HCT116 (cell line): Measurements from ENCODE around the gene ACP7. TPM values are rescaled to one million over a fixed set of nuclear protein-coding genes. Genes with fewer than 3 reads are reported as not detected.

Experiments used
- ATAC-seq: fragments of 200-7000 bp; cut with Tn5 transposase; 2 replicates; pipeline ENCODE4 v1.9.1; 2020; ENCODE audit warnings: mild to moderate bottlenecking, moderate library complexity
- BruUV-seq: library from RNA; stranded (reverse); fragments of 400-500 nt; replicated peaks from 2 replicates; lab custom pipeline; 2021; lab: Mats Ljungman, UMichigan
- CTCF ChIA-PET: fragments of 300-600 bp; sonication (Branson Sonifier 250); formaldehyde crosslinking; loops from one replicate; lab custom pipeline; 2021; ENCODE audit warnings: antibody characterized with exemption; lab: Charles Lee
- POLR2A ChIA-PET: fragments of 300-600, 350-600 bp; sonication (Branson Sonifier 250); formaldehyde crosslinking; loops from one replicate; lab custom pipeline; 2021; ENCODE audit warnings: antibody characterized with exemption; lab: Charles Lee
- RAD21 ChIA-PET, 2 experiments: fragments of 300-600 bp; sonication (Branson Sonifier 250); formaldehyde crosslinking; loops; one replicate each; lab custom pipeline; 2023; ENCODE audit warnings: low total read pairs in 2 of 2; ENCODE audit not compliant: uncharacterized antibody in 2 of 2, unreplicated experiment in 2 of 2, low non-redundant PET in 1 of 2; lab: Charles Lee
- DNase-seq: peaks from one replicate; pipeline ENCODE4 v3.0.0-alpha.2; 2010; ENCODE audit warnings: low read depth, low spot score
- H2AFZ ChIP-seq: fragments of 200-600 bp; shearing (Covaris generic), sonication (generic); 2 replicates; pipeline ENCODE4 v1.6.1; 2017; ENCODE audit warnings: low read depth, mixed run types, mixed read lengths, antibody characterized with exemption, low read length; ENCODE audit not compliant: poor library complexity, severe bottlenecking
- H3K27ac ChIP-seq: 2 replicates; pipeline ENCODE4 v1.5.1; 2012; ENCODE audit warnings: low read depth, low read length
- H3K27me3 ChIP-seq: fragments of 200-600 bp; sonication (generic); 2 replicates; pipeline ENCODE4 v1.6.1; 2016; ENCODE audit warnings: mixed run types, low read length, mixed read lengths; ENCODE audit not compliant: insufficient read depth
- H3K36me3 ChIP-seq, 2 experiments: fragments of 200-500 bp in 1 of 2; fragments of 200-600 bp in 1 of 2; sonication (Bioruptor generic) in 1 of 2; sonication (generic) in 1 of 2; 2 replicates each; pipeline versions ENCODE4 v1.5.1 to v1.6.1; 2014 to 2016; ENCODE audit warnings: low read length in 2 of 2, inconsistent platforms in 1 of 2, mixed read lengths in 1 of 2, mixed run types in 1 of 2; ENCODE audit not compliant: insufficient read depth in 2 of 2, control insufficient read depth in 1 of 2
- H3K4me1 ChIP-seq, 2 experiments: fragments of 200-600 bp in 1 of 2; sonication (generic) in 1 of 2; 2 replicates each; pipeline versions ENCODE4 v1.5.1 to v1.6.1; 2012 to 2017; ENCODE audit warnings: low read length in 2 of 2, inconsistent platforms in 1 of 2, mild to moderate bottlenecking in 1 of 2, mixed read lengths in 1 of 2, mixed run types in 1 of 2, moderate library complexity in 1 of 2; ENCODE audit not compliant: insufficient read depth in 2 of 2, control insufficient read depth in 1 of 2
- H3K4me2 ChIP-seq: fragments of 200-600 bp; sonication (generic); 2 replicates; pipeline ENCODE4 v1.6.1; 2017; ENCODE audit warnings: mixed run types, low read length, mixed read lengths
- H3K4me3 ChIP-seq, 2 experiments: fragments of 200-600 bp in 1 of 2; sonication (generic) in 1 of 2; replicated peaks in 1 of 2; 2 replicates each; pipeline ENCODE4 v1.5.1; 2011 to 2016; ENCODE audit warnings: low read length in 2 of 2, control low read depth in 1 of 2, low read depth in 1 of 2, mild to moderate bottlenecking in 1 of 2, mixed read lengths in 1 of 2, mixed run types in 1 of 2
- H3K79me2 ChIP-seq: fragments of 200-600 bp; sonication (generic); 2 replicates; pipeline ENCODE4 v1.6.1; 2017; ENCODE audit warnings: mild to moderate bottlenecking, mixed run types, low read length, moderate library complexity, mixed read lengths; ENCODE audit not compliant: insufficient read depth
- H3K9ac ChIP-seq: fragments of 200-600 bp; sonication (generic); 2 replicates; pipeline ENCODE4 v1.6.1; 2016; ENCODE audit warnings: low read length, mixed read lengths
- H3K9me2 ChIP-seq: fragments of 200-600 bp; sonication (generic), shearing (Covaris generic); 2 replicates; pipeline ENCODE4 v1.6.1; 2017; ENCODE audit warnings: mixed run types, mild to moderate bottlenecking, moderate library complexity; ENCODE audit not compliant: insufficient read depth
- H3K9me3 ChIP-seq, 2 experiments: fragments of 200-500 bp in 1 of 2; fragments of 200-600 bp in 1 of 2; sonication (Bioruptor generic) in 1 of 2; sonication (generic) in 1 of 2; 2 replicates each; pipeline ENCODE4 v1.6.1; 2014 to 2017; ENCODE audit warnings: low read length in 2 of 2, mixed read lengths in 2 of 2, inconsistent platforms in 1 of 2, low read depth in 1 of 2, mild to moderate bottlenecking in 1 of 2, mixed run types in 1 of 2, moderate library complexity in 1 of 2; ENCODE audit not compliant: control insufficient read depth in 1 of 2, insufficient read depth in 1 of 2
- H4K20me1 ChIP-seq: fragments of 200-600 bp; sonication (generic), shearing (Covaris generic); 2 replicates; pipeline ENCODE4 v1.6.1; 2017; ENCODE audit warnings: mixed run types, mild to moderate bottlenecking, moderate library complexity; ENCODE audit not compliant: insufficient read depth
- FOSL1 ChIP-seq: IDR thresholded peaks from 2 replicates; pipeline ENCODE4 v1.6.1; 2012; ENCODE audit warnings: low read depth
- intact Hi-C: fragments of 100-400 bp; cut with micrococcal nuclease; formaldehyde crosslinking; loops from 2 replicates; pipeline ENCODE4 v1.10.0; 2022
- total RNA-seq: library from RNA; stranded (reverse); gene quantifications from one replicate; pipeline ENCODE4 v1.2.1, GENCODE V29; 2021; ENCODE audit not compliant: unreplicated experiment
- TF ChIP-seq, protein P1 (sequence below): IDR thresholded peaks from 2 replicates; pipeline ENCODE4 v1.6.1; 2012; ENCODE audit warnings: low read depth

Gene ACP7
- total RNA-seq, 1 experiment from 2014 or later, result 4.7 TPM

DNA sequence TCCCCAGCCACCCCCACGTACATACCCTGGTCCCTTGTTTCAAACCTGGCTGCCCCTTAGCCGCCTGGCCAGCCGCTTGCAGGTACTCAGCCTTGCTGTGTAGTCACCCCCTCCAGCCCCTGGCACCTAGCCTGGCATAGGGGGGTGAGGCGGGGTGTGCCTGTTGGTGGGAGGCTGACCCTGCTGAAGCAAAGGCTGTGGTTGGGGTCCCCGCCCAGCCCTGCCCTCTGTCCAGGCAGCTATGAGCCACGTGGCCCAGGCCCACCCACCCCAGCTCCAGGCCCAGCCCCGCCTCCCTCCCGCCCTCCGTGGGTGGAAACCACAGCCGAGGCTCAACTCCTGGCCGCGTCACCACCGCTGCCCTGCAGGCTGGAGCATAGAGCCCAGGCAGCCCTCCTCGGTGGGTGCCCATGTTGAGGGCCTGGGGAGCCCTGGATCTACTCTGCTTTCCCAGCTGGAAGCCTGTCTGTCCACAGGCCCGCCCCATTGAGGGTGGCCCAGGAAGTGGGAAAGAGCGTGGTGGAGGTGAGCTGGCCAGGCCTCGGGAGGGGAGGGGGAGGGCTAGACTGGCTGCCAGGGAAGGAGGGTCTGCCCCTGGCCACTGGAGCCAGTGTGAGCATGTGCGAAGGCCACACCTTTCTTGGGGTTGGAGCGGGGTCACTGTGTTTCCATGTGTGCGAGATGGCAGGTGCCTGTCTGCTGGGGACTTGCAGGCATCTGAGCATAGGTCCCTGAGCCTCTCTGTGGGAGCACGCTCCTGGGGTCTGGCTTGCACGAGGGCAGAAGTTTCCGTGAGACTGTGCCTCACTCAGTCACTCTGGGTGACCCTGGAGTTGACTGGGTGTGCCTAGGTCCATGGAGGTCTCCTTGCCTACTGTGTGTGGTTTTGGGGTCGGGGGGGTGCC, 72.4 kb downstream of the ACP7 start (continued):
- TF ChIP-seq, protein P1, sequence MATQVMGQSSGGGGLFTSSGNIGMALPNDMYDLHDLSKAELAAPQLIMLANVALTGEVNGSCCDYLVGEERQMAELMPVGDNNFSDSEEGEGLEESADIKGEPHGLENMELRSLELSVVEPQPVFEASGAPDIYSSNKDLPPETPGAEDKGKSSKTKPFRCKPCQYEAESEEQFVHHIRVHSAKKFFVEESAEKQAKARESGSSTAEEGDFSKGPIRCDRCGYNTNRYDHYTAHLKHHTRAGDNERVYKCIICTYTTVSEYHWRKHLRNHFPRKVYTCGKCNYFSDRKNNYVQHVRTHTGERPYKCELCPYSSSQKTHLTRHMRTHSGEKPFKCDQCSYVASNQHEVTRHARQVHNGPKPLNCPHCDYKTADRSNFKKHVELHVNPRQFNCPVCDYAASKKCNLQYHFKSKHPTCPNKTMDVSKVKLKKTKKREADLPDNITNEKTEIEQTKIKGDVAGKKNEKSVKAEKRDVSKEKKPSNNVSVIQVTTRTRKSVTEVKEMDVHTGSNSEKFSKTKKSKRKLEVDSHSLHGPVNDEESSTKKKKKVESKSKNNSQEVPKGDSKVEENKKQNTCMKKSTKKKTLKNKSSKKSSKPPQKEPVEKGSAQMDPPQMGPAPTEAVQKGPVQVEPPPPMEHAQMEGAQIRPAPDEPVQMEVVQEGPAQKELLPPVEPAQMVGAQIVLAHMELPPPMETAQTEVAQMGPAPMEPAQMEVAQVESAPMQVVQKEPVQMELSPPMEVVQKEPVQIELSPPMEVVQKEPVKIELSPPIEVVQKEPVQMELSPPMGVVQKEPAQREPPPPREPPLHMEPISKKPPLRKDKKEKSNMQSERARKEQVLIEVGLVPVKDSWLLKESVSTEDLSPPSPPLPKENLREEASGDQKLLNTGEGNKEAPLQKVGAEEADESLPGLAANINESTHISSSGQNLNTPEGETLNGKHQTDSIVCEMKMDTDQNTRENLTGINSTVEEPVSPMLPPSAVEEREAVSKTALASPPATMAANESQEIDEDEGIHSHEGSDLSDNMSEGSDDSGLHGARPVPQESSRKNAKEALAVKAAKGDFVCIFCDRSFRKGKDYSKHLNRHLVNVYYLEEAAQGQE, result no peak

DNA sequence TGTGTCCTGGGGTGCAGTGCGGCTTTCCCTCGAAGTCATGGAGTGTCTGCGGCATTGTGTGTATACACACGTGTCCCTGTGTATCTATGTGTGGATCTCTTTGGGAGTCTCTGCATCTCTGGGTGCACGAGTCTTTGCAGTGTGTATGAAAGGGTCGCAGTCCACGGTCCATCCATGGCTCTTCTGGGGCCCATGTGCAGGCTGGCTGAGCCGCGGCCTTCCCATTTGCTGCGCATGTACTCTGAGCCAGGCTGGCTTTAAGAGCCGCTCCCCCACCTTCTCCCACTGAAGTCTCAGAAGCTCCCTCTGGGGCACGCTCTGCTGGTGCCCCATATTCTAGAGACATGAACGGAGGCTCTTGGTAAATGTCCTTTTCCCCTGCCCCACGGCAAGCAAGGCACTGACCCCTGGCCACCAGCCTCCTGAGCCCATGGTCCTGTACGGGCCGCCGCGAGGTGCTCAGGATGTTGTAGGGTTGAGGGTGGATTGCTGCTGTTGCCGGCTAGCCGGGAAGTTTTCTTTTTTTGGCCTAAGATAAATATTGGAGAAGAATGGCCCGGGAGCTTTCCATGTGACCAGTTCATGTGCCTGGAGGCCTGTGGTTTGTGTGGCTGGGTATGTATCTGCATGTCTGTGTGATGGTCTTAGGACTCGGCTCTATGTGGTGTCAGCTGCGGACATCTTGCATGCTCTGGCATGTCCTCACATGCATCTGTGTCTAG, 73.3 kb downstream of the ACP7 start:
- H3K27ac ChIP-seq, result no peak overlapping the region; the same call in 1 of the 2 replicates
- no peak overlapping the region for H3K4me2 ChIP-seq
- no peak for ATAC-seq
- no TSS peak for BruUV-seq
- peaks cover 91% of the 10 kb centered on the region for H3K79me2 ChIP-seq
- DNase-seq, result no peak
- peaks cover 37 to 46% of the 10 kb centered on the region in 2 experiments for H3K4me1 ChIP-seq
- no peak overlapping the region for H2AFZ ChIP-seq
- no peak overlapping the region for H3K4me3 ChIP-seq
- no peak overlapping the region for H3K9ac ChIP-seq
- intact Hi-C loops, result no loop called here
- H4K20me1 ChIP-seq, result no peaks in the 10 kb centered on the region
- H3K36me3 ChIP-seq, result no peaks in the 10 kb centered on the region
- CTCF ChIA-PET, result no interaction called here
- POLR2A ChIA-PET, result no interaction called here
- no peaks in the 10 kb centered on the region for H3K9me2 ChIP-seq
- RAD21 ChIA-PET, result no interaction called here
- no peak for TF ChIP-seq FOSL1
- H3K9me3 ChIP-seq, result no peaks in the 10 kb centered on the region
- H3K27me3 ChIP-seq, result no peaks in the 10 kb centered on the region
